Thyroid gland (tissue), 4 donors: Measurements from ENCODE around the gene AP2A2.

Experiments used
- POLR2A ChIP-seq, 2 donors: fragments of 450-650 bp; IDR thresholded peaks; one replicate each; pipeline ENCODE4 v1.6.1; 2017; ENCODE audit warnings: antibody characterized with exemption in 2 of 2, mild to moderate bottlenecking in 2 of 2, moderate library complexity in 1 of 2
- TF ChIP-seq, protein P1 (sequence below), 6 experiments: fragments of 200-600 bp in 3 of 6; fragments of 450-650 bp in 3 of 6; sonication (generic) in 3 of 6; IDR thresholded peaks; one replicate each; pipeline ENCODE4 v1.5.1; 2016 to 2019; ENCODE audit warnings: antibody characterized with exemption in 6 of 6, mild to moderate bottlenecking in 2 of 6, inconsistent platforms in 1 of 6, moderate library complexity in 1 of 6

DNA sequence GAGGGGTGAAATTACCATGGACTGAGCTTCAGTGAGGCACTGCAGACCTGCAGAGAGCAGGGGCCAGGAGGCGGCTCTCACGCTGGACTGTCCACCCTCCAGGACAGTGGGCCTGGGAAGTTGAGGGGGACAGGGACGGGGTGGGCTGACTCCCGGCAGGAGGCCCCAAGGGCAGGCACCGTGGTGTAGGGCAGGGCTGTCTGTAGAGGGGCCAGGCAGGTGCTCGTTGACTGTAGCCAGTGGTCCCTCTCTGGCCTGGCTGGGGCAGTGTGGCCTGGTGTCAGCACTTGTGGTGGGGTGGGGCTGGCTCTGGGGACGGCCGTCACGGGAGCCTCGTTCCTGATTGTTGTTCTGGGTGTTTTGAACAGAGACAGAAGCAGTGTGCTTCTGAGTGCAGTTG lies 64.4 kb downstream of the AP2A2 start:
- TF ChIP-seq, protein P1, sequence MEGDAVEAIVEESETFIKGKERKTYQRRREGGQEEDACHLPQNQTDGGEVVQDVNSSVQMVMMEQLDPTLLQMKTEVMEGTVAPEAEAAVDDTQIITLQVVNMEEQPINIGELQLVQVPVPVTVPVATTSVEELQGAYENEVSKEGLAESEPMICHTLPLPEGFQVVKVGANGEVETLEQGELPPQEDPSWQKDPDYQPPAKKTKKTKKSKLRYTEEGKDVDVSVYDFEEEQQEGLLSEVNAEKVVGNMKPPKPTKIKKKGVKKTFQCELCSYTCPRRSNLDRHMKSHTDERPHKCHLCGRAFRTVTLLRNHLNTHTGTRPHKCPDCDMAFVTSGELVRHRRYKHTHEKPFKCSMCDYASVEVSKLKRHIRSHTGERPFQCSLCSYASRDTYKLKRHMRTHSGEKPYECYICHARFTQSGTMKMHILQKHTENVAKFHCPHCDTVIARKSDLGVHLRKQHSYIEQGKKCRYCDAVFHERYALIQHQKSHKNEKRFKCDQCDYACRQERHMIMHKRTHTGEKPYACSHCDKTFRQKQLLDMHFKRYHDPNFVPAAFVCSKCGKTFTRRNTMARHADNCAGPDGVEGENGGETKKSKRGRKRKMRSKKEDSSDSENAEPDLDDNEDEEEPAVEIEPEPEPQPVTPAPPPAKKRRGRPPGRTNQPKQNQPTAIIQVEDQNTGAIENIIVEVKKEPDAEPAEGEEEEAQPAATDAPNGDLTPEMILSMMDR (IDR thresholded peaks at IDR 0.05), result no peak
- no peak for TF ChIP-seq POLR2A (IDR thresholded peaks at IDR 0.05)
